ENCODE results near the gene GRIN1.

The GRIN1 gene

GRCh38 chr9:137138722-137139467 is at the start of gene GRIN1:
Gene GRIN1 (plus strand): TSS chr9:137139154. CDS start chr9:137139487, 333 bp downstream.
- Histone ChIP-seq H3K36me3 (no peaks in the 10 kb centered on the region), H3K4me1 (peaks cover 0 to 9% (median 5%) of the 10 kb centered on the region in 4 donors), H3K27me3 (peaks cover 0 to 96% of the 10 kb centered on the region in 2 donors), H3K9me3 (no peaks in the 10 kb centered on the region), H3K4me3 (no peak within 1 kb of the TSS), H3K27ac (no peak within 1 kb of the TSS)
- intact Hi-C loops (cut with DNase I; ENCODE audit: low total_unique reads): no loop called here
- DNase-seq: no peak
- no peak for TF ChIP-seq CTCF (IDR thresholded peaks at IDR 0.05)

GRCh38 chr9:137089232-137089947 is 49.6 kb upstream of the GRIN1 start:
- peaks cover 0 to 46% (median 14%) of the 10 kb centered on the region in 4 donors for H3K4me1 ChIP-seq
- no peaks in the 10 kb centered on the region for H3K27me3 ChIP-seq
- no peak overlapping the region for H3K27ac ChIP-seq
- peaks cover 0 to 44% (median 21%) of the 10 kb centered on the region in 3 donors for H3K36me3 ChIP-seq
- intact Hi-C loops (cut with DNase I; ENCODE audit: low total_unique reads): no loop called here
- no peak for TF ChIP-seq CTCF (IDR thresholded peaks at IDR 0.05)
- no peak overlapping the region for H3K4me3 ChIP-seq
- no peaks in the 10 kb centered on the region for H3K9me3 ChIP-seq
- no peak for DNase-seq

- H3K4me1 ChIP-seq: no peaks in the 10 kb centered on the region
- no peak overlapping the region for H3K27ac ChIP-seq
- intact Hi-C loops (cut with DNase I; ENCODE audit: low total_unique reads): no loop called here
- TF ChIP-seq CTCF (IDR thresholded peaks at IDR 0.05): no peak
- H3K9me3 ChIP-seq: no peaks in the 10 kb centered on the region
- H3K36me3 ChIP-seq: peaks cover 39 to 88% (median 57%) of the 10 kb centered on the region in 3 donors
- no peaks in the 10 kb centered on the region for H3K27me3 ChIP-seq
- no peak for DNase-seq
- H3K4me3 ChIP-seq: no peak overlapping the region
Observed at GRCh38 chr9:137095664-137096517, 43.1 kb upstream of the GRIN1 start.

- no peak overlapping the region for H3K27ac ChIP-seq
- intact Hi-C loops (cut with DNase I; ENCODE audit: low total_unique reads): no loop called here
- H3K4me1 ChIP-seq: no peaks in the 10 kb centered on the region
- no peak overlapping the region for H3K4me3 ChIP-seq
- TF ChIP-seq CTCF (IDR thresholded peaks at IDR 0.05): no peak
- H3K27me3 ChIP-seq: no peaks in the 10 kb centered on the region
- no peaks in the 10 kb centered on the region for H3K9me3 ChIP-seq
- no peak for DNase-seq
- peaks cover 49 to 96% (median 64%) of the 10 kb centered on the region in 3 donors for H3K36me3 ChIP-seq
Observed at GRCh38 chr9:137096785-137097546, 42.0 kb upstream of the GRIN1 start.

Measured in tibial artery (tissue), 4 donors.